ENCODE measurements around the gene REEP1. TPM values are rescaled to one million over a fixed set of nuclear protein-coding genes. Genes with fewer than 3 reads are reported as not detected.
"Not testable (repeated sequence)": the region's sequence is repeated elsewhere in the genome, so short reads cannot be mapped to it uniquely, and the experiment has no call there.

The REEP1 gene
- total and polyA plus RNA-seq, 2 donors (not counting 1 experiment from before 2014, with no cell fraction given): not detected

- DNase-seq: no peak
- TF ChIP-seq CTCF (IDR thresholded peaks at IDR 0.05): no peak
- TF ChIP-seq EZH2 (IDR thresholded peaks at IDR 0.05; ENCODE audit: borderline replicate concordance, insufficient read depth, low read depth, low read length, poor library complexity, severe bottlenecking): no peak
- CTCF ChIA-PET: interaction anchor here (1.2 to 1.6 kb wide), 3 partner anchors 11 to 28 kb away, joined by 3 to 9 read pairs (median 4); no protein-coding TSS in a partner anchor
- Histone ChIP-seq H3K4me2 (replicated peaks; ENCODE audit: low read depth, low read length, poor library complexity, severe bottlenecking) (no peak overlapping the region), H3K27me3 (replicated peaks in 1 of 4; ENCODE audit: control extremely low read depth in 1 of 4, control insufficient read depth in 3 of 4, insufficient read depth in 4 of 4, low read length in 3 of 4) (no peaks in the 10 kb centered on the region), H3K27ac (ENCODE audit: low read length in 2 of 2) (no peak overlapping the region), H3K4me1 (ENCODE audit: control insufficient read depth in 2 of 2, insufficient read depth in 2 of 2, low read length in 2 of 2) (peaks cover 5 to 6% of the 10 kb centered on the region in 2 donors), H3K4me3 (ENCODE audit: control extremely low read depth in 1 of 5, extremely low read depth in 1 of 5, insufficient read depth in 1 of 5, low read depth in 2 of 5, low read length in 4 of 5) (no peak overlapping the region), H3K36me3 (replicated peaks in 1 of 2; ENCODE audit: control extremely low read depth in 1 of 2, control insufficient read depth in 1 of 2, extremely low read depth in 1 of 2, insufficient read depth in 2 of 2, low read length in 1 of 2) (no peaks in the 10 kb centered on the region), H2AFZ (ENCODE audit: insufficient read depth, low read depth, low read length, poor library complexity, severe bottlenecking) (no peak overlapping the region), H3K9me3 (ENCODE audit: control extremely low read depth in 1 of 3, control insufficient read depth in 2 of 3, insufficient read depth in 1 of 3, low read length in 2 of 3) (no peaks in the 10 kb centered on the region), H4K20me1 (ENCODE audit: control insufficient read depth, insufficient read depth, low read length, poor library complexity, severe bottlenecking) (no peaks in the 10 kb centered on the region), H3K9ac (ENCODE audit: low read length) (no peak overlapping the region), H3K79me2 (ENCODE audit: control insufficient read depth, insufficient read depth, low read length) (no peaks in the 10 kb centered on the region)
- peaks cover 9% of the 10 kb centered on the region for H3K27me3 Mint-ChIP-seq
- no peaks in the 10 kb centered on the region for H3K9me3 Mint-ChIP-seq (ENCODE audit: insufficient read depth)
- H3K4me1 Mint-ChIP-seq: peaks cover 14% of the 10 kb centered on the region
- no peak overlapping the region for H3K4me3 Mint-ChIP-seq
- H3K27ac Mint-ChIP-seq: no peak overlapping the region
- no peak for ATAC-seq (ENCODE audit: low read depth)
- POLR2A ChIA-PET: interaction anchor here (0.6 kb wide), 1 partner anchor 360 kb away, joined by 4 read pairs; no protein-coding TSS in a partner anchor
- WGBS (ENCODE audit: insufficient coverage): 91% methylated on average over 4 of the region's 6 CpGs
- intact Hi-C loops (cut with micrococcal nuclease): no loop called here
These were observed 88.2 kb downstream of the REEP1 start for GRCh38 chr2:86249176-86249575.

GRCh38 chr2:86245222-86245621, 92.2 kb downstream of the REEP1 start:
- H3K27ac Mint-ChIP-seq; intact Hi-C loops (cut with micrococcal nuclease); H3K27me3 ChIP-seq (replicated peaks in 1 of 4; ENCODE audit: control extremely low read depth in 1 of 4, control insufficient read depth in 3 of 4, insufficient read depth in 4 of 4, low read length in 3 of 4); H4K20me1 ChIP-seq (ENCODE audit: control insufficient read depth, insufficient read depth, low read length, poor library complexity, severe bottlenecking); H2AFZ ChIP-seq (ENCODE audit: insufficient read depth, low read depth, low read length, poor library complexity, severe bottlenecking); H3K27ac ChIP-seq (ENCODE audit: low read length in 2 of 2); H3K4me3 ChIP-seq (ENCODE audit: control extremely low read depth in 1 of 5, extremely low read depth in 1 of 5, insufficient read depth in 1 of 5, low read depth in 2 of 5, low read length in 4 of 5); H3K4me3 Mint-ChIP-seq; H3K27me3 Mint-ChIP-seq; H3K9ac ChIP-seq (ENCODE audit: low read length); H3K9me3 ChIP-seq (ENCODE audit: control extremely low read depth in 1 of 3, control insufficient read depth in 2 of 3, insufficient read depth in 1 of 3, low read length in 2 of 3); H3K36me3 ChIP-seq (replicated peaks in 1 of 2; ENCODE audit: control extremely low read depth in 1 of 2, control insufficient read depth in 1 of 2, extremely low read depth in 1 of 2, insufficient read depth in 2 of 2, low read length in 1 of 2); DNase-seq; H3K79me2 ChIP-seq (ENCODE audit: control insufficient read depth, insufficient read depth, low read length); ATAC-seq (ENCODE audit: low read depth); H3K4me2 ChIP-seq (replicated peaks; ENCODE audit: low read depth, low read length, poor library complexity, severe bottlenecking); H3K9me3 Mint-ChIP-seq (ENCODE audit: insufficient read depth): not testable (repeated sequence)
- ChIA-PET CTCF (interaction anchor here (1.9 kb wide), 1 partner anchor 24 kb away, joined by 13 read pairs; no protein-coding TSS in a partner anchor), POLR2A (interaction anchor here (0.7 kb wide), 1 partner anchor 44 kb away, joined by 5 read pairs; no protein-coding TSS in a partner anchor)
- WGBS (ENCODE audit: insufficient coverage): no CpG with 5 or more reads among the region's 5 CpGs
- peaks cover 40 to 42% of the 10 kb centered on the region in 2 donors for H3K4me1 ChIP-seq (ENCODE audit: control insufficient read depth in 2 of 2, insufficient read depth in 2 of 2, low read length in 2 of 2)
- H3K4me1 Mint-ChIP-seq: peaks cover 52% of the 10 kb centered on the region

GRCh38 chr2:86244781-86245180, 92.6 kb downstream of the REEP1 start:
- POLR2A ChIA-PET: interaction anchor here (0.7 kb wide), 1 partner anchor 44 kb away, joined by 5 read pairs; no protein-coding TSS in a partner anchor
- peaks cover 51% of the 10 kb centered on the region for H3K4me1 Mint-ChIP-seq
- H3K27ac ChIP-seq (ENCODE audit: low read length in 2 of 2); H4K20me1 ChIP-seq (ENCODE audit: control insufficient read depth, insufficient read depth, low read length, poor library complexity, severe bottlenecking); H3K9me3 Mint-ChIP-seq (ENCODE audit: insufficient read depth); H3K4me3 Mint-ChIP-seq; intact Hi-C loops (cut with micrococcal nuclease); ATAC-seq (ENCODE audit: low read depth); H3K9ac ChIP-seq (ENCODE audit: low read length); H3K4me2 ChIP-seq (replicated peaks; ENCODE audit: low read depth, low read length, poor library complexity, severe bottlenecking); H3K4me3 ChIP-seq (ENCODE audit: control extremely low read depth in 1 of 5, extremely low read depth in 1 of 5, insufficient read depth in 1 of 5, low read depth in 2 of 5, low read length in 4 of 5); H3K9me3 ChIP-seq (ENCODE audit: control extremely low read depth in 1 of 3, control insufficient read depth in 2 of 3, insufficient read depth in 1 of 3, low read length in 2 of 3); H3K27me3 Mint-ChIP-seq; H3K36me3 ChIP-seq (replicated peaks in 1 of 2; ENCODE audit: control extremely low read depth in 1 of 2, control insufficient read depth in 1 of 2, extremely low read depth in 1 of 2, insufficient read depth in 2 of 2, low read length in 1 of 2); H2AFZ ChIP-seq (ENCODE audit: insufficient read depth, low read depth, low read length, poor library complexity, severe bottlenecking); DNase-seq; H3K27ac Mint-ChIP-seq; H3K79me2 ChIP-seq (ENCODE audit: control insufficient read depth, insufficient read depth, low read length); H3K27me3 ChIP-seq (replicated peaks in 1 of 4; ENCODE audit: control extremely low read depth in 1 of 4, control insufficient read depth in 3 of 4, insufficient read depth in 4 of 4, low read length in 3 of 4): not testable (repeated sequence)
- WGBS (ENCODE audit: insufficient coverage): 90% methylated on average over 3 of the region's 5 CpGs
- peaks cover 44 to 45% of the 10 kb centered on the region in 2 donors for H3K4me1 ChIP-seq (ENCODE audit: control insufficient read depth in 2 of 2, insufficient read depth in 2 of 2, low read length in 2 of 2)
- CTCF ChIA-PET: interaction anchor here (1.9 kb wide), 1 partner anchor 24 kb away, joined by 13 read pairs; no protein-coding TSS in a partner anchor

All from B cell (primary cell).